Mesodermal cell (in vitro differentiated cells): ENCODE data around the gene COPG1.
A peak's percentile ranks its signal among the peaks of the same experiment; 100 is the strongest.

Experiments
- H3K27ac ChIP-seq: 2 replicates; pipeline ENCODE4 v1.7.0; 2013; ENCODE audit warnings: mild to moderate bottlenecking, low read depth, low read length, moderate library complexity; ENCODE audit not compliant: severe bottlenecking
- H3K36me3 ChIP-seq: 2 replicates; pipeline ENCODE4 v1.7.1; 2013; ENCODE audit warnings: mild to moderate bottlenecking, low read length, moderate library complexity; ENCODE audit not compliant: control insufficient read depth, insufficient read depth
- H3K4me1 ChIP-seq: one replicate; pipeline ENCODE4 v1.7.1; 2013; ENCODE audit warnings: mild to moderate bottlenecking, low read length; ENCODE audit not compliant: insufficient read depth, control insufficient read depth, poor library complexity, severe bottlenecking
- H3K4me3 ChIP-seq: 2 replicates; pipeline ENCODE4 v1.7.0; 2013; ENCODE audit warnings: low read length, control low read depth, mild to moderate bottlenecking; ENCODE audit not compliant: insufficient read depth, poor library complexity, severe bottlenecking; ENCODE audit errors: extremely low read depth
- H3K9me3 ChIP-seq: 2 replicates; pipeline ENCODE4 v1.7.1; 2013; ENCODE audit warnings: mild to moderate bottlenecking, low read length, moderate library complexity; ENCODE audit not compliant: control insufficient read depth
- WGBS, 2 experiments: methylation state at CpG; one replicate each; pipeline ENCODE4 v1.1.5; 2013; ENCODE audit warnings: missing lambda C conversion rate in 2 of 2; ENCODE audit not compliant: insufficient coverage in 2 of 2; 5-methylcytosine and 5-hydroxymethylcytosine counted together

The COPG1 gene

GRCh38 chr3:129228891-129229585 lies 20.4 kb upstream of the COPG1 start:
- WGBS, 2 experiments = 79 to 82% methylated on average over 7 to 9 of the region's 11 CpGs
- Histone ChIP-seq H3K36me3 (no peaks in the 10 kb centered on the region), H3K4me3 (no peak overlapping the region), H3K4me1 (peaks cover 12% of the 10 kb centered on the region), H3K9me3 (no peaks in the 10 kb centered on the region), H3K27ac (peak overlapping the region; percentile 62)

- WGBS, 2 experiments = 85 to 92% methylated on average over 1 to 5 of the region's 7 CpGs
- Histone ChIP-seq H3K9me3 (no peaks in the 10 kb centered on the region), H3K4me1 (peaks cover 12% of the 10 kb centered on the region), H3K4me3 (no peak overlapping the region), H3K27ac (no peak overlapping the region), H3K36me3 (no peaks in the 10 kb centered on the region)
These were observed 18.9 kb upstream of the COPG1 start for GRCh38 chr3:129230311-129231019.

DNA sequence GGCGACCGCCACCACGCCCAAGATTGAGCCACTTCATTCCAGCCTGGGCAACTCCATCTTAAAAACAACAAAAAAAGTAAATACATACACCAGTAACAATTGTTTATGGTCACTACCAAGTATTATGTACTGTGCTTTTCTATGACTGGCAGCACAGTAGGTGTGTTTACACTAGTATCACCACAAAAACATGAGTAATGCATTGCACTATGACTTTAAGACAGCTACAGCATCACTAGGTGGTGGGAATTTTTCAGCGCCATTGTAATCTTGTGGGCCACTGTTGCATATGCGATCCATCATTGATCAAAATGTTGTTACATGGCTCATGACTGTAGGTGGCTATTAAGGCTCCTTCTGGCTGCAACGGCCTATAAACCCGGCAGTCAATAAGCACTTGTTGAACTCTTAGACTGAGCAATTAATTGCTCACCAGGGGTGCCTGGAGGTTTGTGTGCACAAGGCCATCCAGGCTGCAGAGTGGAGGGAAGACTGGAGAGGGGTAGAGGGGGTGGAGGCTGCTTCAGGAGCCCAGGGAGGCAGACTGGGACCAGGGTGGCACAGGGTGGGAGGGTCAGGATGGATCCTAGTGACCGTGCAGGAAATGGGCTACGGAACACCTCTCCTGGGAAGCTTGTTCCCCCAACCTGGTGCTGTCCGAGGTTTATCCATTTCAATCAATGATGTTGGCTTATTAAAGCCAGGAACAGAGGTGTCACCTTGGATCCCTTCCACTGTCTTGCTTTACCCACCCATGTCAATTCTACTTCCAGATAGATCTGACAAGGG lies 17.9 kb upstream of the COPG1 start:
- Histone ChIP-seq H3K9me3 (no peaks in the 10 kb centered on the region), H3K36me3 (no peaks in the 10 kb centered on the region), H3K4me1 (peaks cover 12% of the 10 kb centered on the region), H3K4me3 (no peak overlapping the region), H3K27ac (no peak overlapping the region)
- 93% methylated on average over 10 of the region's 10 CpGs for WGBS, 2 experiments

- Histone ChIP-seq H3K9me3 (no peaks in the 10 kb centered on the region), H3K27ac (no peak overlapping the region), H3K4me1 (peaks cover 11% of the 10 kb centered on the region), H3K36me3 (no peaks in the 10 kb centered on the region), H3K4me3 (no peak overlapping the region)
- WGBS, 2 experiments = 78 to 100% methylated on average over 3 to 4 of the region's 4 CpGs
These were observed 15.9 kb upstream of the COPG1 start for GRCh38 chr3:129233538-129233937.

DNA sequence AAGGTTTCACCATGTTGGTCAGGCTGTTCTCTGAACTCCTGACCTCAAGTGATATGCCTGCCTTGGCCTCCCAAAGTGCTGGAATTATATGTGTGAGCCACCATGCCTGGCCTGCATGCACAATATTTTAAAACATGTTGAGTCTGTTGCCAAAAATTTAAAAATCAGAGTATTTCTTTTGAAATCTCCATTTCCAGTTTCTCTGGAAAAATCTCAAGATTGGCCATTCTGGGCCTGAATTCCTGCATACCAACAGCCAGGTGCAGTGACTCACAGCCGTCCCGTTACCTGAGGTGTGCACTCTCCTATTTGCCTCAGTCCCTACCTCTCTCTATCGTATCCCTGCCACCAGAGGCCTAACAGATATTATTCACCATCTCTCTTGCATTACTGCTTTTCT lies 15.0 kb upstream of the COPG1 start:
- no peak overlapping the region for H3K27ac ChIP-seq
- peaks cover 2% of the 10 kb centered on the region for H3K4me1 ChIP-seq
- no peaks in the 10 kb centered on the region for H3K9me3 ChIP-seq
- H3K36me3 ChIP-seq = no peaks in the 10 kb centered on the region
- H3K4me3 ChIP-seq = no peak overlapping the region
- WGBS, 2 experiments = 83% methylated on average over 2 of the region's 3 CpGs; no CpG with 5 or more reads in 1 of the 2 experiments

DNA sequence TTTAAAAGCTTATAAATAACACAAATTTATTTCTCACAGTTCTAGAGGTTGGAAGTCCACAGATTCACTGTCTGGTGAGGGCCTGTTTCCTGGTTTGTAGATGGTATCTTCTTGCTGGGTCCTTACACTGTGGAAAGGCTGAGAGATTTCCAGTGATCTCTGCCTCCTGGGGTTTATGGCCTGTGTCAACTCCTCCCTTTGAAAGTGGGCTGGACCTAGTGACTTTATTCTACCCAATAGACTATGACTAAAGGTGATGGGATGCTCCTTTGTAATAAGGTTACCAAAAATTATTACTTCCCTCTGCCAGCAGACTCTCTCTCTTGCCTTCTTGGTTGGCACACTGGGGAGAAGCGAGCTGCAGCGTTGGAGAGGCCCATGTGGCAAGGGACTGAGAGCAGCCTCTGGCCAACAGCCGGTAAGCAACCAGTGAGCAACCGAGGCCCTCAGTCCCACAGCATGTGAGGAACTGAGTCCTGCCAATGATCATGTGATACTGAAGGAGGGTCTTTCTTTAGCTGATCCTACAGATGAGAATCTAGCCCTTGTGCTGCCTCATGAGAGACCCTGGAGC lies 14.0 kb upstream of the COPG1 start:
- Histone ChIP-seq H3K4me3 (no peak overlapping the region), H3K36me3 (no peaks in the 10 kb centered on the region), H3K4me1 (no peaks in the 10 kb centered on the region), H3K27ac (no peak overlapping the region), H3K9me3 (no peaks in the 10 kb centered on the region)
- 93 to 97% methylated on average over 4 of the region's 4 CpGs for WGBS, 2 experiments

DNA sequence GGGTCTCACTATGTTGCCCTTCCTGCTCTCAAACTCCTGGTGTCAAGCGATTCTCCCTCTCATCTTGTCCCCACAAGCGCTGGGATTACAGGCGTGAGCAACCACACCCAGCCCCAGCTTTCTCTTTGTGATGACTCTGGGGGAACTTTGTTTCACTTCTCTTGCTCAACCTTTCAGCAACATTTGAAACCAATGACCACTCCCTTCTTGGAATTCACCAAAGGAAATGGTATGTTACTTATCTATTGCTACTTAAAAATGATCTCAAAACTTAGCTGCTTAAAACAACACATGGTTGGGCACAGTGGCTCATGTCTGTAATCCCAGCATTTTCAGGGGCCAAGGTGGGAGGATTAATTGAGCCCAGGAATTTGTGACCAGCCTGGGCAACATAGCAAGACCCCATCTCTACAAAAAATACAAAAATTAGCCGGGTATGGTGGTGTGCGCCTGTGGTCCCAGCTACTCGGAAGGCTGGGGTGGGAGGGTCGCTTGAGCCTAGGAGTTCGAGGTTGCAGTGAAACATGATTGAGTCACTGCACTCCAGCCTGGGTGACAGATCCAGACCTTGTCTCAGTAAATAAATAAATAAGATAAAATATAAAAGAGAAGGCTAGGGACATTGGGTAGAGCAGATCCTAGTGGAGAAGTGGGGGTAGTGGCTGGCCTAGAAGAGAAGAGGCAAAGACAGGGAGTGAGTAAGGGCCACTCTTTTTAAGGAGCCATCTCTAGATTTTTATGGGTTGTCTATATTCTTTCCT lies 10.3 kb upstream of the COPG1 start:
- Histone ChIP-seq H3K27ac (no peak overlapping the region), H3K4me1 (no peaks in the 10 kb centered on the region), H3K36me3 (no peaks in the 10 kb centered on the region), H3K4me3 (no peak overlapping the region), H3K9me3 (no peaks in the 10 kb centered on the region)
- WGBS, 2 experiments = 94 to 100% methylated on average over 1 to 5 of the region's 8 CpGs

DNA sequence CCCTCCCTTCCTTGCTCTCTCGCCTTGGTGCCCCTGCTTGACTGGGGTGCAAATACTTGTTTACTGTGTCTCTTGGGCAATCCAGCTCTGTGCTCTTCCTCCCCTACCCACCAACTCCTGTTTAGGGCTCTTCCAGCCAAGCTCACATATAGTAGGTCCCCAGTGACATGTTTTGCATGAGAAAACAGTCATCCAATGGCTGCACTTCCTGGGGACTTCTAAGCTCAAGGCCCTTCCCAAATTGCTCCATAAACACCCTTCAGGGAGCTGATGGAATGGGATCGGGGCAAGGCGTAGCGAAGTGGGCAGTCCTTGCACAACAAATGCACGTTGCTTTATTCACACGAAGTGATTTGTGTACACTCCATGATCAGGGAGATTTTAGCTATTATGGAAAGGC lies 9.4 kb upstream of the COPG1 start:
- H3K4me3 ChIP-seq = no peak overlapping the region
- WGBS, 2 experiments = 72 to 79% methylated on average over 5 to 6 of the region's 6 CpGs
- no peaks in the 10 kb centered on the region for H3K9me3 ChIP-seq
- no peaks in the 10 kb centered on the region for H3K4me1 ChIP-seq
- no peak overlapping the region for H3K27ac ChIP-seq
- H3K36me3 ChIP-seq = no peaks in the 10 kb centered on the region

DNA sequence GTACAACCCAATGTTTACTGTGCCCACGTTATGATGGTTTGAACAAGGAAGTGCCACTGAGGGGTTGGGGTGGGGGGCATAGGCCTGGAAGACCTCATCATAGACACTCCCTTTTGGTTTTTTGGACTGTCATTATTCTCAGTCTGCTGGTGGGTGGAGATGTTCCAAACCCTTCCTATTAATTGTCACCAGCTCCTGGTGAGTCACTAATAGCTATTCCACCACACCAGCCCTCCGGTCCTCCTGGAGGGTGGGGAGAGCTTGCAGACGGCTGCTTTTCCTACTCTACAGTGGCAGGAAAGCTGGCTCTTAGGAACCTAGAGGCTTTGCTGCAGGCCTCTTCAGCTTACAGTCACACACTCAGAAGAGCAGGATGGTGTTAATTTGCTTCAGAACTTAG lies 9.0 kb upstream of the COPG1 start:
- peaks cover 3% of the 10 kb centered on the region for H3K4me1 ChIP-seq
- H3K27ac ChIP-seq = no peak overlapping the region
- WGBS, 2 experiments = 33 to 63% methylated on average over 1 to 2 of the region's 3 CpGs
- no peaks in the 10 kb centered on the region for H3K36me3 ChIP-seq
- no peak overlapping the region for H3K4me3 ChIP-seq
- H3K9me3 ChIP-seq = no peaks in the 10 kb centered on the region

DNA sequence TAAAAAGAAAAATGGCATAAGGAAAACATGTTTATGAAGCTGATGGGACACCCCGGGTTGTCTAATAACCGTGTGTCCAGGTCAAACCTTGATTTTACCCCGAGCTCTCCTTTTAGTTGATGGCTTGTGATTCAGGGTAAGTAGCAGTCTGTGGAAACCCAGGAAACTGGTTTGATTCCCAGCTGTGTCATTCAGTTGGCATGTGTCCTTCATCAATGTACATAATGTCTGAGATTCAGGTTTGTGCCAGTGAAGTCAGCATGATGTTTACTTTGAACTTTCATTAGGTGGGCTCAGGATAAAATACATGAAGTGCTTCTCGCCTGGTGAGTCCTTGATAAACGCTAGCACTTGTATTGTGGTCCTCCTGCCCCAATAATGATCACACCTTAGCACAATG lies 4.3 kb upstream of the COPG1 start:
- WGBS, 2 experiments = 94 to 96% methylated on average over 4 to 5 of the region's 5 CpGs
- Histone ChIP-seq H3K9me3 (no peaks in the 10 kb centered on the region), H3K27ac (peak overlapping the region; percentile 5), H3K36me3 (no peaks in the 10 kb centered on the region), H3K4me3 (no peak overlapping the region), H3K4me1 (peaks cover 5% of the 10 kb centered on the region)
